Neural cell (in vitro differentiated cells): ENCODE measurements around the gene PHF24. TPM values are rescaled to one million over a fixed set of nuclear protein-coding genes. Genes with fewer than 3 reads are reported as not detected.

Source experiments
- H2AFZ ChIP-seq: fragments of 200-600, 300-800 bp; sonication (generic), shearing (Covaris generic); 2 replicates; pipeline ENCODE4 v1.6.0; 2014; ENCODE audit warnings: low read depth, mild to moderate bottlenecking, antibody characterized with exemption, low read length, moderate library complexity
- H3F3A ChIP-seq: fragments of 200-600 bp; shearing (Covaris generic); 2 replicates; pipeline ENCODE4 v1.6.1; 2016; ENCODE audit warnings: mild to moderate bottlenecking, moderate library complexity, mixed read lengths, antibody characterized with exemption, low read length; ENCODE audit not compliant: insufficient read depth, poor library complexity, severe bottlenecking
- H3K27ac ChIP-seq: fragments of 200-600, 300-800 bp; sonication (generic), shearing (Covaris generic); 2 replicates; pipeline ENCODE4 v1.5.1; 2014; ENCODE audit warnings: mild to moderate bottlenecking, low read length, moderate library complexity
- H3K27me3 ChIP-seq: fragments of 300-800, 200-600 bp; sonication (generic), shearing (Covaris generic); 2 replicates; pipeline ENCODE4 v1.6.0; 2014; ENCODE audit warnings: mild to moderate bottlenecking, low read depth, low read length, moderate library complexity; ENCODE audit not compliant: insufficient read depth
- H3K36me3 ChIP-seq: fragments of 300-800, 200-600 bp; sonication (generic), shearing (Covaris generic); 2 replicates; pipeline ENCODE4 v1.5.1; 2014; ENCODE audit warnings: mild to moderate bottlenecking, antibody characterized with exemption, low read length, moderate library complexity; ENCODE audit not compliant: insufficient read depth
- H3K4me2 ChIP-seq: fragments of 300-800, 200-600 bp; sonication (generic), shearing (Covaris generic); 2 replicates; pipeline ENCODE4 v1.6.0; 2014; ENCODE audit warnings: mild to moderate bottlenecking, low read length
- H3K4me3 ChIP-seq: fragments of 300-800, 200-600 bp; sonication (generic), shearing (Covaris generic); 2 replicates; pipeline ENCODE4 v1.5.1; 2014; ENCODE audit warnings: mild to moderate bottlenecking, low read length, moderate library complexity
- H3K79me2 ChIP-seq: fragments of 200-600 bp; shearing (Covaris generic); replicated peaks from 2 replicates; pipeline ENCODE4 v1.6.0; 2014; ENCODE audit warnings: mild to moderate bottlenecking, low read length, moderate library complexity; ENCODE audit not compliant: insufficient read depth
- H3K9ac ChIP-seq: fragments of 300-800, 200-600 bp; sonication (generic), shearing (Covaris generic); 2 replicates; pipeline ENCODE4 v1.6.1; 2016; ENCODE audit warnings: mild to moderate bottlenecking, low read length, mixed read lengths
- H3K9me2 ChIP-seq: fragments of 200-600 bp; shearing (Covaris generic); 2 replicates; pipeline ENCODE4 v1.6.1; 2016; ENCODE audit warnings: mild to moderate bottlenecking, low read length, mixed read lengths; ENCODE audit not compliant: insufficient read depth
- H3K9me3 ChIP-seq: fragments of 200-600, 300-800 bp; sonication (generic), shearing (Covaris generic); 2 replicates; pipeline ENCODE4 v1.6.1; 2016; ENCODE audit warnings: mild to moderate bottlenecking, mixed run types, low read length, moderate library complexity, mixed read lengths
- H4K20me1 ChIP-seq: fragments of 200-600 bp; shearing (Covaris generic); 2 replicates; pipeline ENCODE4 v1.6.1; 2016; ENCODE audit warnings: mild to moderate bottlenecking, mixed run types; ENCODE audit not compliant: insufficient read depth
- EP300 ChIP-seq: fragments of 450-650 bp; conservative IDR thresholded peaks from 2 replicates; pipeline ENCODE4 v1.6.1; 2014; ENCODE audit warnings: antibody characterized with exemption, mild to moderate bottlenecking, moderate library complexity; ENCODE audit not compliant: poor library complexity, severe bottlenecking
- EZH2 ChIP-seq: fragments of 200-600, 300-800 bp; shearing (Covaris generic), sonication (generic); IDR thresholded peaks from 2 replicates; pipeline ENCODE4 v1.6.1; 2014; ENCODE audit warnings: antibody characterized with exemption, low read length, borderline replicate concordance, mild to moderate bottlenecking; ENCODE audit not compliant: insufficient read depth, poor library complexity, severe bottlenecking
- MXI1 ChIP-seq: fragments of 450-650 bp; conservative IDR thresholded peaks from 2 replicates; pipeline ENCODE4 v1.6.1; 2014; ENCODE audit warnings: antibody characterized with exemption, mild to moderate bottlenecking; ENCODE audit not compliant: poor library complexity, severe bottlenecking
- POLR2AphosphoS5 ChIP-seq: IDR thresholded peaks from 2 replicates; pipeline ENCODE4 v1.6.1; 2012
- RAD21 ChIP-seq: fragments of 450-650 bp; conservative IDR thresholded peaks from 2 replicates; pipeline ENCODE4 v1.6.1; 2014; ENCODE audit warnings: antibody characterized with exemption, mild to moderate bottlenecking, moderate library complexity
- REST ChIP-seq: IDR thresholded peaks from 2 replicates; pipeline ENCODE4 v1.6.1; 2012; ENCODE audit warnings: borderline replicate concordance
- SMC3 ChIP-seq: fragments of 450-650 bp; conservative IDR thresholded peaks from 2 replicates; pipeline ENCODE4 v1.6.1; 2014; ENCODE audit warnings: antibody characterized with exemption, mild to moderate bottlenecking, moderate library complexity; ENCODE audit not compliant: poor library complexity
- TAF1 ChIP-seq: IDR thresholded peaks from 2 replicates; pipeline ENCODE4 v1.6.1; 2012; ENCODE audit warnings: low read depth
- polyA plus RNA-seq: library from polyadenylated mRNA; depleted of rRNA; stranded (reverse); fragments of >200 nt; gene quantifications from 2 replicates; pipeline ENCODE4 v1.2.3, GENCODE V29; 2014
- TF ChIP-seq, protein P1 (sequence below): fragments of 450-650 bp; IDR thresholded peaks from 2 replicates; pipeline ENCODE4 v1.5.1; 2014; ENCODE audit warnings: antibody characterized with exemption, mild to moderate bottlenecking, moderate library complexity; ENCODE audit not compliant: poor library complexity, severe bottlenecking

The PHF24 gene
- polyA plus RNA-seq, 1 donor from 2014 or later = 2.4 TPM

GRCh38 chr9:34996181-34996904, 38.3 kb downstream of the PHF24 start:
- TF ChIP-seq POLR2AphosphoS5 (no peak), TAF1 (no peak)
- H3K4me2 ChIP-seq = no peak overlapping the region
- H3K36me3 ChIP-seq = peaks cover 17% of the 10 kb centered on the region
- peaks cover 32% of the 10 kb centered on the region for H3K79me2 ChIP-seq
- H3K4me3 ChIP-seq = no peak overlapping the region
- H3K27ac ChIP-seq = no peak overlapping the region
- no peak overlapping the region for H3K9ac ChIP-seq
- H3K9me2 ChIP-seq = no peaks in the 10 kb centered on the region
- no peaks in the 10 kb centered on the region for H3F3A ChIP-seq
- H3K27me3 ChIP-seq = no peaks in the 10 kb centered on the region
- no peak overlapping the region for H2AFZ ChIP-seq
- no peaks in the 10 kb centered on the region for H3K9me3 ChIP-seq
- no peaks in the 10 kb centered on the region for H4K20me1 ChIP-seq

GRCh38 chr9:34996905-34997279, 38.8 kb downstream of the PHF24 start:
- Histone ChIP-seq H3K9me3 (no peaks in the 10 kb centered on the region), H3K4me3 (no peak overlapping the region), H3K9ac (no peak overlapping the region), H3F3A (no peaks in the 10 kb centered on the region), H3K27me3 (no peaks in the 10 kb centered on the region), H3K27ac (no peak overlapping the region), H2AFZ (no peak overlapping the region), H3K79me2 (peaks cover 28% of the 10 kb centered on the region), H3K9me2 (no peaks in the 10 kb centered on the region), H4K20me1 (no peaks in the 10 kb centered on the region), H3K4me2 (no peak overlapping the region), H3K36me3 (peaks cover 17% of the 10 kb centered on the region)
- no peak for TF ChIP-seq POLR2AphosphoS5
- TF ChIP-seq SMC3 = no peak
- TF ChIP-seq EZH2 = no peak
- no peak for TF ChIP-seq TAF1
- TF ChIP-seq MXI1 = no peak
- no peak for TF ChIP-seq REST
- TF ChIP-seq RAD21 = no peak
- TF ChIP-seq EP300 = no peak
- TF ChIP-seq, protein P1, sequence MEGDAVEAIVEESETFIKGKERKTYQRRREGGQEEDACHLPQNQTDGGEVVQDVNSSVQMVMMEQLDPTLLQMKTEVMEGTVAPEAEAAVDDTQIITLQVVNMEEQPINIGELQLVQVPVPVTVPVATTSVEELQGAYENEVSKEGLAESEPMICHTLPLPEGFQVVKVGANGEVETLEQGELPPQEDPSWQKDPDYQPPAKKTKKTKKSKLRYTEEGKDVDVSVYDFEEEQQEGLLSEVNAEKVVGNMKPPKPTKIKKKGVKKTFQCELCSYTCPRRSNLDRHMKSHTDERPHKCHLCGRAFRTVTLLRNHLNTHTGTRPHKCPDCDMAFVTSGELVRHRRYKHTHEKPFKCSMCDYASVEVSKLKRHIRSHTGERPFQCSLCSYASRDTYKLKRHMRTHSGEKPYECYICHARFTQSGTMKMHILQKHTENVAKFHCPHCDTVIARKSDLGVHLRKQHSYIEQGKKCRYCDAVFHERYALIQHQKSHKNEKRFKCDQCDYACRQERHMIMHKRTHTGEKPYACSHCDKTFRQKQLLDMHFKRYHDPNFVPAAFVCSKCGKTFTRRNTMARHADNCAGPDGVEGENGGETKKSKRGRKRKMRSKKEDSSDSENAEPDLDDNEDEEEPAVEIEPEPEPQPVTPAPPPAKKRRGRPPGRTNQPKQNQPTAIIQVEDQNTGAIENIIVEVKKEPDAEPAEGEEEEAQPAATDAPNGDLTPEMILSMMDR = no peak
